MCF 10A (cell line): ENCODE measurements around the gene PATL2. TPM values are rescaled to one million over a fixed set of nuclear protein-coding genes. Genes with fewer than 3 reads are reported as not detected.
"Not testable (repeated sequence)": the region's sequence is repeated elsewhere in the genome, so short reads cannot be mapped to it uniquely, and the experiment has no call there.

Source experiments
- BruUV-seq: library from RNA; stranded (reverse); fragments of 400-500 nt; replicated peaks from 2 replicates; lab custom pipeline; 2021; lab: Mats Ljungman, UMichigan
- CTCF ChIA-PET: fragments of 300-600 bp; sonication (Branson Sonifier 250); formaldehyde crosslinking; extraction: SDS; loops from one replicate; lab custom pipeline; 2021; ENCODE audit warnings: antibody characterized with exemption, inconsistent platforms; lab: Yijun Ruan, JAX
- POLR2A ChIA-PET: fragments of 300-600, 350-650 bp; sonication (Branson Sonifier 250); formaldehyde crosslinking; extraction: SDS; loops from one replicate; lab custom pipeline; 2020; ENCODE audit warnings: antibody characterized with exemption, inconsistent platforms; lab: Yijun Ruan, JAX
- DNase-seq: peaks from one replicate; pipeline ENCODE4 v3.0.0-alpha.2; 2018; ENCODE audit not compliant: unreplicated experiment
- H3K27ac Mint-ChIP-seq: one replicate; pipeline ENCODE4 v1.8.0; 2022; ENCODE audit warnings: mild to moderate bottlenecking, low read depth, mixed read lengths; ENCODE audit not compliant: unreplicated experiment
- H3K27me3 Mint-ChIP-seq: one replicate; pipeline ENCODE4 v1.8.0; 2022; ENCODE audit warnings: mixed read lengths; ENCODE audit not compliant: insufficient read depth, unreplicated experiment
- H3K36me3 Mint-ChIP-seq: one replicate; pipeline ENCODE4 v1.8.0; 2022; ENCODE audit warnings: mild to moderate bottlenecking, moderate library complexity, mixed read lengths; ENCODE audit not compliant: insufficient read depth, unreplicated experiment
- H3K4me1 Mint-ChIP-seq: one replicate; pipeline ENCODE4 v1.8.0; 2022; ENCODE audit warnings: mixed read lengths; ENCODE audit not compliant: insufficient read depth, unreplicated experiment
- H3K4me3 Mint-ChIP-seq: one replicate; pipeline ENCODE4 v1.8.0; 2022; ENCODE audit warnings: mild to moderate bottlenecking, moderate library complexity, mixed read lengths; ENCODE audit not compliant: unreplicated experiment
- H3K9me3 Mint-ChIP-seq: one replicate; pipeline ENCODE4 v1.8.0; 2022; ENCODE audit warnings: mixed read lengths; ENCODE audit not compliant: unreplicated experiment
- intact Hi-C: fragments of 100-400 bp; cut with micrococcal nuclease; formaldehyde crosslinking; loops from 2 replicates; pipeline ENCODE4 v1.14.1; 2022
- total RNA-seq: library from RNA; stranded (reverse); gene quantifications from 2 replicates; pipeline ENCODE4 v1.2.3, GENCODE V29; 2022
- TF ChIP-seq, protein P1 (sequence below): fragments of 200-600 bp; IDR thresholded peaks from one replicate; pipeline ENCODE4 v1.8.0; 2022; ENCODE audit warnings: antibody characterized with exemption, mild to moderate bottlenecking; ENCODE audit not compliant: unreplicated experiment

Gene PATL2
- total RNA-seq, 1 experiment from 2014 or later = 0.16 TPM

DNA sequence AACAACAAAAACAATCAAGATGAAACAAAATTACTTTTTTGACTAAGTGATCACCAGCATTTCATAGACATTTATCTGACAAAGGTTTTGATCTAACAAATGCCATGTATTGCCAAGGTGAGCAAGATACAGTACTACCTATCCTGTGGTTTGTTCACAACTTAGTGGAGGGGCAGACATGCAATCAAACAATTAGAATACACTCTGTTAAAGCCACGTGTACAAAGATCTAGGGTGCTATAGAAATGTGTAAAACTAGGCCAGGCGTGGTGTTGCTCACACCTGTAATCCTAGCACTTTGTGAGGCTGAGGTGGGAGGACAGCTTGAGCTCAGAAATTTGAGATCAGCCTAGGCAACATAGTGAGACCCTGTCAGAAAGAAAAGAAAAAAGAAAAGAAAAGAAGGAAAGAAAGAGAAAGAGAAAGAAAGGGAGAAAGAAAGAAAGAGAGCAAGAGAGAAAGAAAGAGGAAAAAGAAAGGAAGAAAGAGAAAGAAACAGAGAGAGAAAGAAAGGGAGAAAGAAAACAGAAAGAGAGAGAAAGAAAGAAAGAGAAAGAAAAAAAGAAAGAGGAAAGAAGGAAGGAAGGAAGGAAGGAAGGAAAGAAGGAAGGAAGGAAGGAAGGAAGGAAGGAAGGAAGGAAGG, 23.8 kb upstream of the PATL2 start:
- POLR2A ChIA-PET = interaction anchor here (0.5 to 5.0 kb wide), 5 partner anchors 13 to 74 kb away, joined by 3 to 63 read pairs (median 4); partner anchors contain the start of genes B2M, PATL2 and SPG11
- Mint-ChIP-seq H3K4me3 (no peak overlapping the region), H3K27ac (peak overlapping the region; percentile 74), H3K9me3 (no peaks in the 10 kb centered on the region), H3K27me3 (no peaks in the 10 kb centered on the region), H3K36me3 (peaks cover 13% of the 10 kb centered on the region), H3K4me1 (peaks cover 8% of the 10 kb centered on the region)
- no peak for DNase-seq
- CTCF ChIA-PET = interaction anchor here (0.5 to 5.6 kb wide), 7 partner anchors 19 to 648 kb away, joined by 3 to 83 read pairs (median 3); partner anchors contain the start of gene SPG11
- TF ChIP-seq, protein P1, sequence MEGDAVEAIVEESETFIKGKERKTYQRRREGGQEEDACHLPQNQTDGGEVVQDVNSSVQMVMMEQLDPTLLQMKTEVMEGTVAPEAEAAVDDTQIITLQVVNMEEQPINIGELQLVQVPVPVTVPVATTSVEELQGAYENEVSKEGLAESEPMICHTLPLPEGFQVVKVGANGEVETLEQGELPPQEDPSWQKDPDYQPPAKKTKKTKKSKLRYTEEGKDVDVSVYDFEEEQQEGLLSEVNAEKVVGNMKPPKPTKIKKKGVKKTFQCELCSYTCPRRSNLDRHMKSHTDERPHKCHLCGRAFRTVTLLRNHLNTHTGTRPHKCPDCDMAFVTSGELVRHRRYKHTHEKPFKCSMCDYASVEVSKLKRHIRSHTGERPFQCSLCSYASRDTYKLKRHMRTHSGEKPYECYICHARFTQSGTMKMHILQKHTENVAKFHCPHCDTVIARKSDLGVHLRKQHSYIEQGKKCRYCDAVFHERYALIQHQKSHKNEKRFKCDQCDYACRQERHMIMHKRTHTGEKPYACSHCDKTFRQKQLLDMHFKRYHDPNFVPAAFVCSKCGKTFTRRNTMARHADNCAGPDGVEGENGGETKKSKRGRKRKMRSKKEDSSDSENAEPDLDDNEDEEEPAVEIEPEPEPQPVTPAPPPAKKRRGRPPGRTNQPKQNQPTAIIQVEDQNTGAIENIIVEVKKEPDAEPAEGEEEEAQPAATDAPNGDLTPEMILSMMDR = no peak
- intact Hi-C loops = loop anchor here (5.0 kb wide), 1 partner anchor 143 kb away; no protein-coding TSS in a partner anchor
- BruUV-seq = no TSS peak

DNA sequence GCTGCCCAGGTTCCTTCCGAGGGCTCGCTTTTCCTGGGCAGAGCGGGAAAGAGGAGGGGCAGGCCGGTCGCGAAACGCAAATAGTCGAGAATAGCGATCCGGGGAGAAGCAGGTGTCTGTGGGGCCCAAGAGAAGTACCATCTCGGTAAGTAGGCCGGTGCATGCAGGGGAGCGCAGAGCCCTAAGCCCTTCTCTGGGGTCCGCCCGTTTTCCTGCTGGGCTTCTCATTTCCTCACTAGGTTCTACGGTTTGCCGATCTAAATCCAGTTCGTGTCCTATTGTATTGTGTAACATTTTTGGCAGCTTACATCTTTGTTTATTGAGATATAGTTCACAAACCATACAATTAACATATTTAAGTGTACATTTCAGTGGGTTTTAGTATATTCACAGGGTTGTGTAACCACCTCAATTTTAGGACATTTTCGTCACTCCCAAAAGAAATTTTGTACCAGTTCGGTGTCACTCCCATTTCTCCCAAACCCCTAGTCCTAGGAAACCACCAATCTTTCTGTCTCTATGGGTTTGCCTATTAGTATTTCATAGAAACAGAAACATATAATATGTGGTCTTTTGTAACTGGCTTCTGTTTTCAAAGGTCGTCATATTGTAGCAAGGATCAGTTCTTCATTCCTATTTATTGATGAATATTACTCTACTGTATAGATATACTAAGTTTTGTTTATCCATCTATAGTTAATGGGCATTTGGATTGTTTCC, 18.4 kb upstream of the PATL2 start:
- Mint-ChIP-seq H3K4me3 (peak overlapping the region; percentile 94), H3K27ac (peak overlapping the region; percentile 89), H3K4me1 (peaks cover 20% of the 10 kb centered on the region), H3K9me3 (no peaks in the 10 kb centered on the region), H3K27me3 (no peaks in the 10 kb centered on the region), H3K36me3 (peaks cover 13% of the 10 kb centered on the region)
- CTCF ChIA-PET = interaction anchor here (0.6 to 3.8 kb wide), 8 partner anchors 8 to 184 kb away, joined by 3 to 37 read pairs (median 4); partner anchors contain the start of gene SPG11
- TF ChIP-seq, protein P1 = no peak
- POLR2A ChIA-PET = interaction anchor here (0.6 to 7.8 kb wide), 24 partner anchors 8 to 858 kb away, joined by 3 to 340 read pairs (median 4); partner anchors contain the start of genes B2M, BLOC1S6, EIF3J and PATL2
- BruUV-seq = no TSS peak
- DNase-seq = peak; percentile 32
- intact Hi-C loops = loop anchor here (1.0 kb wide), 1 partner anchor 16 kb away; no protein-coding TSS in a partner anchor

DNA sequence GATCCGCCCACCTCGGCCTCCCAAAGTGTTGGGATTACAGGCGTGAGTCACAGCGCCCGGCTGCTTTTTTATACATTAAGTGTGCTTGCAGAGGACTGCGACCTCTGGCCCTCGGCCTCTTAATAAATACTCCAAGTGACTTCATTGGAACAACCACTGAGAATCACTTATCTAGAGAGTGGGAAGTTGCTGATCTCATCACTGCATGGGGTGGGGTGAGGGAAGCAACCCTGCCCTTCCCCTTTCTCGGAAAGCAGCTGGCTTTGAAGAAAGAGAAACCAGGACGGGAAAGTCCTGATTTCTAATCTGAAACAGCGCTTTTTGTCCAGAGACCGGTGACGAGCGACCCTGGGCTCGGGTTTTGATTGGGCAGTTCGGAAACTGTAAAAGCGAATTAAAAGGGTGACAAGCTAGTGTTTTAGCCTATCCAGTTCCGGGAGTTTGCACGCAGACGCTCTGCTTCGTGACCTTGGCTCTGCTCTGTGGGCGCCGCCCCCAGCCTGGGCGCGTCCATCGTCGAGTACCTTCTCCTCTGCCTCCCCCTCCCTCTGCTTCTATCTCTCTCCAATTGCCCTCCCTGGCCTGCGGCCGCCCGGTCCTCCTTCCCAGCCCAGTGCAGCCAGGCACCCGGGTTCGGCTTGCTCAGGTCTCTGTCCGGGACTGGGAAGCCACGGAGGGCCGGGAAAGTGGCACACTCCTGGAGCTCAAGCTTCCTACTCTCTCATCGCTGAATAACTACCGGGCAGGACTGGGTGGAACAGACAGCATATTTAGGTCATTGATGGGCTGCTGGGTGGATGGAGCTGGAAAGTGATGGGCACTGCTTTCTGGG, 17.7 kb upstream of the PATL2 start:
- intact Hi-C loops = loop anchor here (1.0 kb wide), 1 partner anchor 15 kb away; no protein-coding TSS in a partner anchor
- CTCF ChIA-PET = interaction anchor here (0.5 to 3.8 kb wide), 11 partner anchors 9 to 702 kb away, joined by 3 to 37 read pairs (median 4); partner anchors contain the start of genes PATL2 and SPG11
- TF ChIP-seq, protein P1 = no peak
- Mint-ChIP-seq H3K9me3 (no peaks in the 10 kb centered on the region), H3K4me3 (peak overlapping the region; percentile 94), H3K36me3 (peaks cover 13% of the 10 kb centered on the region), H3K27ac (peak overlapping the region; percentile 89), H3K4me1 (peaks cover 20% of the 10 kb centered on the region), H3K27me3 (no peaks in the 10 kb centered on the region)
- BruUV-seq = no TSS peak
- DNase-seq = peak; percentile 98
- POLR2A ChIA-PET = interaction anchor here (0.6 to 7.8 kb wide), 36 partner anchors 9 to 859 kb away, joined by 3 to 340 read pairs (median 3); partner anchors contain the start of genes B2M, BLOC1S6, EIF3J and PATL2

DNA sequence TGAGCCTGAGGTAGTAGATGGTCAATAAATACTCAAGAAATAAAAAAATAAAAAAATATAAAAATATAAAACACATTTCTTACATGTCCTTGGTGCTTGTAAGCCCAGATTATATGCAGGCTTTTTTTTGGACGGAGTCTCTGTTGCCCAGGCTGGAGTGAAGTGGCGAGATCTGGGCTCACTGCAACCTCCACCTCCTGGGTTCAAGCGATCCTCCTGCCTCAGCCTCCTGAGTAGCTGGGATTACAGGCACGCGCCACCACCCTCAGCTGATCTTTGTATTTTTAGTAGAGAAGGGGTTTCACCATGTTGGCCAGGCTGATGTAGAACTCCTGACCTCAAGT, 17.1 kb upstream of the PATL2 start:
- Mint-ChIP-seq H3K27ac (peak overlapping the region; percentile 89), H3K36me3 (peaks cover 13% of the 10 kb centered on the region), H3K4me3 (peak overlapping the region; percentile 94), H3K4me1 (peaks cover 20% of the 10 kb centered on the region)
- POLR2A ChIA-PET = interaction anchor here (0.6 to 7.8 kb wide), 29 partner anchors 8 to 472 kb away, joined by 3 to 340 read pairs (median 4); partner anchors contain the start of genes B2M, EIF3J, PATL2 and SPG11
- intact Hi-C loops, DNase-seq, H3K27me3 Mint-ChIP-seq, H3K9me3 Mint-ChIP-seq: not testable (repeated sequence)
- TSS peak; percentile 78 for BruUV-seq
- CTCF ChIA-PET = interaction anchor here (0.8 to 3.8 kb wide), 7 partner anchors 10 to 551 kb away, joined by 3 to 37 read pairs (median 5); partner anchors contain the start of genes PATL2 and SPG11
